Brain microvascular endothelial cell (primary cell): Measurements from ENCODE around the gene RXRA.

Source experiments
- DNase-seq: peaks from one replicate; pipeline ENCODE4 v3.0.0-alpha.2; 2020
- H3K27ac ChIP-seq: fragments of 250-450 bp; sonication (Bioruptor Pico); 2 replicates; pipeline ENCODE4 v1.5.1; 2020; ENCODE audit warnings: mild to moderate bottlenecking, moderate library complexity
- H3K27me3 ChIP-seq: fragments of 250-450 bp; sonication (Bioruptor Pico); replicated peaks from 2 replicates; pipeline ENCODE4 v1.5.1; 2020; ENCODE audit warnings: mild to moderate bottlenecking
- H3K36me3 ChIP-seq: fragments of 250-450 bp; sonication (Bioruptor Pico); replicated peaks from 2 replicates; pipeline ENCODE4 v1.5.1; 2020; ENCODE audit warnings: mild to moderate bottlenecking
- H3K4me3 ChIP-seq: 2 replicates; pipeline ENCODE4 v1.5.1; 2011; ENCODE audit warnings: low read depth, mild to moderate bottlenecking, control low read depth, low read length, moderate library complexity
- CTCF ChIP-seq: IDR thresholded peaks from 2 replicates; pipeline ENCODE4 v1.5.1; 2011; ENCODE audit warnings: low read depth, mild to moderate bottlenecking, moderate library complexity, low read length, control low read depth, inconsistent platforms; ENCODE audit errors: missing control alignments
- in situ Hi-C: cut with HindIII; loops from 2 replicates; pipeline ENCODE4 v1.10.0; 2017; ENCODE audit warnings: low sequenced_read_pairs, low pct_ligation_motif_present

The RXRA gene

GRCh38 chr9:134338394-134339182, 12.3 kb downstream of the RXRA start:
- DNase-seq: no peak
- Histone ChIP-seq H3K36me3 (no peaks in the 10 kb centered on the region), H3K27me3 (no peaks in the 10 kb centered on the region), H3K27ac (no peak overlapping the region), H3K4me3 (no peak overlapping the region)
- in situ Hi-C loops: no loop called here
- no peak for TF ChIP-seq CTCF

GRCh38 chr9:134339183-134339806, 13.0 kb downstream of the RXRA start:
- H3K4me3 ChIP-seq: no peak overlapping the region
- in situ Hi-C loops: no loop called here
- no peak overlapping the region for H3K27ac ChIP-seq
- no peaks in the 10 kb centered on the region for H3K27me3 ChIP-seq
- DNase-seq: no peak
- TF ChIP-seq CTCF: no peak
- no peaks in the 10 kb centered on the region for H3K36me3 ChIP-seq

- in situ Hi-C loops: no loop called here
- H3K36me3 ChIP-seq: no peaks in the 10 kb centered on the region
- no peak overlapping the region for H3K27ac ChIP-seq
- no peak for TF ChIP-seq CTCF
- no peaks in the 10 kb centered on the region for H3K27me3 ChIP-seq
- no peak overlapping the region for H3K4me3 ChIP-seq
- DNase-seq: no peak
Observed at GRCh38 chr9:134340475-134341160, 14.4 kb downstream of the RXRA start.

- H3K27me3 ChIP-seq: no peaks in the 10 kb centered on the region
- H3K27ac ChIP-seq: no peak overlapping the region
- H3K4me3 ChIP-seq: no peak overlapping the region
- in situ Hi-C loops: no loop called here
- no peak for DNase-seq
- TF ChIP-seq CTCF: no peak
- no peaks in the 10 kb centered on the region for H3K36me3 ChIP-seq
Observed at GRCh38 chr9:134341306-134341705, 15.1 kb downstream of the RXRA start.

GRCh38 chr9:134341929-134342745, 15.9 kb downstream of the RXRA start:
- Histone ChIP-seq H3K36me3 (no peaks in the 10 kb centered on the region), H3K27ac (no peak overlapping the region), H3K4me3 (no peak overlapping the region), H3K27me3 (no peaks in the 10 kb centered on the region)
- DNase-seq: no peak
- in situ Hi-C loops: no loop called here
- no peak for TF ChIP-seq CTCF
